RCC 7860 (cell line): ENCODE measurements around the gene CYP2S1.
"Not testable (repeated sequence)": the region's sequence is repeated elsewhere in the genome, so short reads cannot be mapped to it uniquely, and the experiment has no call there.

Source experiments
- DNase-seq: peaks from one replicate; pipeline ENCODE4 v3.0.0-alpha.2; 2015; ENCODE audit warnings: low spot score
- FAIRE-seq: peaks from 2 replicates; lab custom pipeline; 2012; peaks lifted over from hg19 to GRCh38; lab: Jason Lieb, UNC

The CYP2S1 gene

GRCh38 chr19:41192574-41193429, at the start of gene CYP2S1:
TSS of gene CYP2S1 (plus strand) at chr19:41193219. CDS start at chr19:41193265, 46 bp downstream.
- DNase-seq (no peak), FAIRE-seq (no peak)

GRCh38 chr19:41144403-41144802, 48.6 kb upstream of the CYP2S1 start:
- FAIRE-seq (no peak), DNase-seq (peak; percentile 56)

GRCh38 chr19:41149831-41150230, 43.2 kb upstream of the CYP2S1 start:
- no peak for DNase-seq
- no peak for FAIRE-seq

- not testable (repeated sequence) for FAIRE-seq, DNase-seq
Measured at GRCh38 chr19:41150986-41151385, 42.0 kb upstream of the CYP2S1 start.

GRCh38 chr19:41154060-41154459, 39.0 kb upstream of the CYP2S1 start:
- FAIRE-seq = no peak
- no peak for DNase-seq

- DNase-seq (no peak), FAIRE-seq (no peak)
Measured at GRCh38 chr19:41156207-41156606, 36.8 kb upstream of the CYP2S1 start.

GRCh38 chr19:41159881-41160280, 33.1 kb upstream of the CYP2S1 start:
- DNase-seq = no peak
- FAIRE-seq = no peak

- no peak for FAIRE-seq
Measured at GRCh38 chr19:41161903-41162302, 31.1 kb upstream of the CYP2S1 start.

GRCh38 chr19:41166944-41167804, 25.8 kb upstream of the CYP2S1 start:
- no peak for DNase-seq
- FAIRE-seq = no peak

More at GRCh38 chr19:41161903-41162302, 31.1 kb upstream of the CYP2S1 start:
- DNase-seq = no peak

- FAIRE-seq = no peak
- DNase-seq = no peak
Measured at GRCh38 chr19:41172297-41173164, 20.5 kb upstream of the CYP2S1 start.

- no peak for DNase-seq
- FAIRE-seq = no peak
Measured at GRCh38 chr19:41174297-41174928, 18.6 kb upstream of the CYP2S1 start.

- FAIRE-seq = no peak
- peak; percentile 45 for DNase-seq
Measured at GRCh38 chr19:41175801-41176777, 16.9 kb upstream of the CYP2S1 start.

GRCh38 chr19:41180173-41180572, 12.8 kb upstream of the CYP2S1 start:
- not testable (repeated sequence) for DNase-seq, FAIRE-seq

- FAIRE-seq (no peak), DNase-seq (no peak)
Measured at GRCh38 chr19:41186971-41187883, 5.8 kb upstream of the CYP2S1 start.

- FAIRE-seq = no peak
- DNase-seq = no peak
Measured at GRCh38 chr19:41187884-41188279, 5.1 kb upstream of the CYP2S1 start.

GRCh38 chr19:41189425-41190065, 3.5 kb upstream of the CYP2S1 start:
- FAIRE-seq = no peak
- no peak for DNase-seq

- no peak for FAIRE-seq
Measured at GRCh38 chr19:41193430-41194156, 574 bp downstream of the CYP2S1 start.

More at GRCh38 chr19:41193430-41194156, 574 bp downstream of the CYP2S1 start:
- DNase-seq = no peak
